Urinary bladder (tissue), 4 donors: ENCODE data around the gene TUBA3D. TPM values are rescaled to one million over a fixed set of nuclear protein-coding genes. Genes with fewer than 3 reads are reported as not detected.
"Not testable (repeated sequence)": the region's sequence is repeated elsewhere in the genome, so short reads cannot be mapped to it uniquely, and the experiment has no call there.

Experiments
- DNase-seq: peaks from one replicate; pipeline ENCODE4 v3.0.0-alpha.2; 2015; ENCODE audit errors: extremely low spot score
- H3K27ac ChIP-seq: one replicate; pipeline ENCODE4 v1.5.1; 2013; ENCODE audit warnings: low read depth, mild to moderate bottlenecking, moderate library complexity
- H3K36me3 ChIP-seq: one replicate; pipeline ENCODE4 v1.6.1; 2013; ENCODE audit warnings: mild to moderate bottlenecking, moderate library complexity; ENCODE audit not compliant: insufficient read depth
- H3K4me1 ChIP-seq: one replicate; pipeline ENCODE4 v1.6.1; 2013; ENCODE audit warnings: mild to moderate bottlenecking, moderate library complexity; ENCODE audit not compliant: insufficient read depth
- H3K4me3 ChIP-seq: one replicate; pipeline ENCODE4 v1.5.1; 2013; ENCODE audit warnings: low read depth, low read length
- WGBS: extraction: QIAGEN DNeasy Blood & Tissue Kit; methylation state at CpG from one replicate; pipeline ENCODE4 v1.1.7; 2013; 5-methylcytosine and 5-hydroxymethylcytosine counted together
- polyA plus RNA-seq: library from polyadenylated mRNA; stranded (reverse); fragments of 200-250 nt; gene quantifications from one replicate; pipeline ENCODE4 v1.2.3, GENCODE V29; 2013
- total RNA-seq: library from RNA; depleted of rRNA; stranded (reverse); fragments of >200 nt; gene quantifications from one replicate; pipeline ENCODE4 v1.2.3, GENCODE V29; 2014
- donor health status: healthy with polysubstance abuse.
- donor health status: healthy.

TUBA3D gene
- not detected for total RNA-seq
- not detected for polyA plus RNA-seq

GRCh38 chr2:131475831-131476230, at the start of gene TUBA3D:
TUBA3D (plus strand) TSS chr2:131476119; CDS start chr2:131476200, 81 bp downstream.
- H3K27ac ChIP-seq: no peak within 1 kb of the TSS
- no peak within 1 kb of the TSS for H3K4me3 ChIP-seq
- H3K4me1 ChIP-seq: no peaks in the 10 kb centered on the region
- 95% methylated on average over 27 of the region's 27 CpGs for WGBS
- H3K36me3 ChIP-seq: no peaks in the 10 kb centered on the region
- no peak for DNase-seq

- no peak overlapping the region for H3K4me3 ChIP-seq
- DNase-seq: no peak
- H3K4me1 ChIP-seq: no peaks in the 10 kb centered on the region
- no peak overlapping the region for H3K27ac ChIP-seq
- 62% methylated on average over 5 of the region's 5 CpGs for WGBS
- no peaks in the 10 kb centered on the region for H3K36me3 ChIP-seq
These were observed 49.2 kb upstream of the TUBA3D start for GRCh38 chr2:131426727-131427126.

- no peaks in the 10 kb centered on the region for H3K4me1 ChIP-seq
- H3K4me3 ChIP-seq: no peak overlapping the region
- H3K27ac ChIP-seq: no peak overlapping the region
- H3K36me3 ChIP-seq: no peaks in the 10 kb centered on the region
- DNase-seq: no peak
- WGBS: 34% methylated on average over 6 of the region's 6 CpGs
These were observed 44.6 kb upstream of the TUBA3D start for GRCh38 chr2:131431336-131431735.

DNA sequence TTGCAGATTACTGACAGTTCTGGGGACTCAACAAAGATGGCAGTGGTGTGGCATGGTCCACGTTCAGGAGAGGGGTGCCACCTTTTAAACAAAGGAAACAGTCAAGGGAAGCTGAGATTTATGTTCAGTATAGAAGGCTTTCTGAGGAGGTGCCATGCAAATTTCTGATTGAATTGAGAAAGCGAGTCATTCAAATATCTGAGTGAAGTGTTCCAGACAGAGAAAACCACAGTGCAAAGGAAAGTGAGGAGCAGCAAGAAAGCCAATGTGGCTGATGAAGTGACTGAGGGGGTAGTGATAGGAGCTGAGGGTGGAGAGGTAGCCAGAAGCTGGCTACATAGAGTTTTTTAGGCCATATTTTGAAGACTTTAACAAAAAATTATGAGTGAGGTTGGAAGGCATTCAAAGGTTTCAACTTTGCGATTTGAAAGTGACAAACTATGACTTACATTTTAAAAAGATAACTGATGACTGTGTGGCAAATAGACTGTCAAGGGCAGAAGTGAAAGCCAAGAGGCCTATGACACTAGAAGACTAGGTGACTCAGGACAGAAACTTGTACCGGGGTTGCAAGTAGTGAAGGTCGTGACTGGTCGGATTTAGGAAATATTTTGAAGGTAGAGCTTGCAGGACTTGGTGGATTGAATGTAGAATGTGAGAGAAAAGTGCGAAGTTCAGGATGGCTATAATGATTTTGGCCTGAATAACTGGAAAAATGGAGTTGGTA, 35.0 kb upstream of the TUBA3D start:
- WGBS: 68% methylated on average over 7 of the region's 7 CpGs
- H3K4me3 ChIP-seq, DNase-seq, H3K27ac ChIP-seq, H3K4me1 ChIP-seq, H3K36me3 ChIP-seq: not testable (repeated sequence)

DNA sequence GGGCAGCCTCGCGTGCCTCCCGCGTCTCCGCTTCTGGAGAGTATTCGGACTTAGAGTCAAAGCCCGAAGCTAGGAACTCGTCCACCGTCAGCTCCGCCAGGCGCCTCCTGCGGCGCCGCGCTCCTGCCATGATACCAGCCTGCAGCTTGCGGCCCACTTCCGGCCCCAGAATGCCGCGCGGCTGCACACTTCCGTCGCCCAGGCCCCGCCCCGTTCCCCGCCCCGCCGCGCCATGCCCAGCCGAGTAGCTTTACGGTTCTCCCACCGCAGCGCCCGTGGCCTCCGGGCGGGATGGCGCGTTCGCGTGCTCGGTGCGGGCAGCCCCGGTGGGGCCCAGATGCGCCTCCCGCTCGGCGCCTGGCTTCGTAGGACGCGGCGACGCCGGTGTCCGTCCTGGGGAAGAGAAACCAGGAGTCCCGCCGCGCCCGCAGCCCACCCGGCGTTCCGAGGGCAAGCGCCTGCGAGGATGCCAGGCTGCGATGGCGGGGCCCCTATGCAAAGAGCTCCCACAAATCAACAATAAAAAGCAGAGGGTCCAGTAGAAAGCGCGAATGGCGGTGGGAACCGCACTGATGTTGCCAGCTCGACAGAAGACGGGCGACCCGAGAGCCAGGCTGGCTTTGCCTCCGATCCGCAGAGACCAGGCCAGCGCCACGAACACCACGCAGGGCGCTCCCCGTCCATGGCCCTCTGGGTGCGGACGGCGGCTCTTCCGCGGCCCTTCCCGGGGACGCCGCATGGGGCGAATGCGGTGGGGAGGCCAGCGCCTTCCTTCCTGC, 31.0 kb upstream of the TUBA3D start:
- not testable (repeated sequence) for H3K4me3 ChIP-seq, H3K4me1 ChIP-seq, DNase-seq, H3K36me3 ChIP-seq, H3K27ac ChIP-seq
- WGBS: 85% methylated on average over 77 of the region's 90 CpGs

DNA sequence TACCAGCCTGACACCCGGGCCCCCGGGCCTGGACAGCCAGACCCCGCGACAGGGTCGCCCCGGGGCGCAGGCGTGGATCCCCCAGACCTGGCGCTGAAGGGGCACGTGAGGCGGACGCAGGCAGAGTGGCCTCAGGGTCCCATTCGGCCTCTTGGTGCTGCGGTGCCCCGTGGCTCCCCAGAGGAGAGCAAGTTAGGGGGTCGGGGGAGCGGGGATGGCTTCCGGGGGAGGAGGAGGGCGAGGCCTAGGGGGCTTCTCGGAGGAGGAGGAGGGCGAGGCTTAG, 30.5 kb upstream of the TUBA3D start:
- H3K36me3 ChIP-seq, H3K4me3 ChIP-seq, DNase-seq, H3K4me1 ChIP-seq, H3K27ac ChIP-seq: not testable (repeated sequence)
- WGBS: 96% methylated on average over 21 of the region's 21 CpGs

DNA sequence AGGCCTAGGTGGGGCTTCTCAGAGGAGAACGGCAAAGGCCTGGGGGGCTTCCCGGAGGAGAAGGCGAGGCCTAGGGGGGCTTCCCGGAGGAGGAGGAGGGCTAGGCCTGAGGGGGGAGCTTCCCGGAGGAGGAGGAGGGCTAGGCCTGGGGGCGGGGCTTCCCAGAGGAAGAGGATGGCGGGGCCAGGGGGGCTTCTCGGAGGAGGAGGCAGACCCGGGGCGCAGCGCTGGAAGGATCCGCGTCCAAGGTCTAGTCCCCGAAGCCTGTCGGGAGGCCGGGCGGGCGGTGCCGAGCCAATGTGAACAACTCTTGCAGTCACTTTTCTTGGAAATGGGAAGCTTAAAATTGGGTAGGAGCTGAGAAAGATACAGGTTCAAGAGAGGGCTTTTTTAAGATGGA, 30.0 kb upstream of the TUBA3D start:
- Histone ChIP-seq H3K4me3 (no peak overlapping the region), H3K4me1 (no peaks in the 10 kb centered on the region), H3K27ac (no peak overlapping the region), H3K36me3 (no peaks in the 10 kb centered on the region)
- no peak for DNase-seq
- 90% methylated on average over 19 of the region's 19 CpGs for WGBS

DNA sequence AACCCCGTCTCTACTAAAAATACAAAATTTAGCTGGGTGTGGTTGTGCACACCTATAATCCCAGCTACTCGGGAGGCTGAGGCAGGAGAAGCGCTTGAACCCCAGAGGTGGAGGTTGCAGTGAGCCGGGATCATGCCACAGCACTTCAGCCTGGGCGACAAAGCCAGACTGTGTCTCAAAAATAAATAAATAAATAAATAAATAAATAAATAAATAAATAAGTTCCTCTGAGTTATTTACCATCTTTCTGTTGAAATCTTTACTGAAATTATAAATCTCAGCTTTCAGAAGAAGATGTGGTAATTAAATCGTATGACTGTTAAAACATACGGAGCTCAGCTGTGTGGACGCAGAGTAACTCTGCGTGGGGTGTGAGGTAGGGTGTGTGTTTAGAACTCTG, 27.9 kb upstream of the TUBA3D start:
- not testable (repeated sequence) for H3K4me3 ChIP-seq, H3K27ac ChIP-seq, DNase-seq, H3K4me1 ChIP-seq, H3K36me3 ChIP-seq
- WGBS: 47% methylated on average over 4 of the region's 9 CpGs

GRCh38 chr2:131451265-131451949, 24.5 kb upstream of the TUBA3D start:
- not testable (repeated sequence) for H3K4me1 ChIP-seq, H3K36me3 ChIP-seq, H3K4me3 ChIP-seq, DNase-seq, H3K27ac ChIP-seq
- WGBS: 59% methylated on average over 7 of the region's 10 CpGs

DNA sequence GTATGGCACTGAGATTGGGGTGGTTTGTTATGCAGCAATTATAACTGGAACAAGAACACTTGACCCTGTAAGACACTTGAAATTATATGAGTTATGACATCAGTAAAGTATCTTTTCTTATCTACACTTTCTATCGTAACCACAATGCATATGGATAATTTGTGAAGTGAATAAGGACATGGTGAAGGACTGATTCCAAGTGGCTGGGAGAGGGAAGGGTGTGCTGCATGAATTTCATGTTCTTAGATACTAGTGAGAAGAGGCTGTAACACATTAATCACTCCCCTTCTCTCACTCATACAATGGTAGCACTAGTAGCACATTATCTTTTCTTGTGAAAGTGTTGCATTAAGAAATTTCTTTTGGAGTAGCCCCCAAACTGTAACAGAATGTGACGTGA, 21.0 kb upstream of the TUBA3D start:
- H3K4me3 ChIP-seq, H3K27ac ChIP-seq, DNase-seq, H3K4me1 ChIP-seq, H3K36me3 ChIP-seq: not testable (repeated sequence)
- WGBS: 21% methylated on average over 1 of the region's 2 CpGs

GRCh38 chr2:131467722-131468121, 8.2 kb upstream of the TUBA3D start:
- H3K27ac ChIP-seq, DNase-seq, H3K4me1 ChIP-seq, H3K36me3 ChIP-seq, H3K4me3 ChIP-seq: not testable (repeated sequence)
- 87% methylated on average over 10 of the region's 10 CpGs for WGBS

DNA sequence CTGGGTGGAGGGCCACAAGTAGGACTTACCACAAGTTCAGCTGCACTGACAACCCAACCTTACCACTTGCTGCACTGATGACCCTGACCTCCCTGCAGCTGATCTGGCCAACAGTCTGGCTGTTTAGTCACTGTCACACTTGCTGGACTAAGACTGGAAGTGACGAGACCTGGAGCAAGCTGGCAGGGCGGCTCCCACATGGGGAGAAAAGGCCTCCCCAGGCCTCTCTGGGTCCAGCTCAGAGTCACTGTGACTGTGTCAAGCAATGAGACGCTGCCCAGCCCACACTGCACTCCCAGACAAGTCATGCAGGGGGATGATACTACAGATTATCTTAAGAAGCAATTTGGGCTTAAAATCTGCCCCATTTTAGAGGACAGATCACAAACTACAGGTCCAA, 5.0 kb upstream of the TUBA3D start:
- 88% methylated on average over 3 of the region's 3 CpGs for WGBS
- not testable (repeated sequence) for H3K4me1 ChIP-seq, H3K36me3 ChIP-seq, H3K27ac ChIP-seq, DNase-seq, H3K4me3 ChIP-seq

DNA sequence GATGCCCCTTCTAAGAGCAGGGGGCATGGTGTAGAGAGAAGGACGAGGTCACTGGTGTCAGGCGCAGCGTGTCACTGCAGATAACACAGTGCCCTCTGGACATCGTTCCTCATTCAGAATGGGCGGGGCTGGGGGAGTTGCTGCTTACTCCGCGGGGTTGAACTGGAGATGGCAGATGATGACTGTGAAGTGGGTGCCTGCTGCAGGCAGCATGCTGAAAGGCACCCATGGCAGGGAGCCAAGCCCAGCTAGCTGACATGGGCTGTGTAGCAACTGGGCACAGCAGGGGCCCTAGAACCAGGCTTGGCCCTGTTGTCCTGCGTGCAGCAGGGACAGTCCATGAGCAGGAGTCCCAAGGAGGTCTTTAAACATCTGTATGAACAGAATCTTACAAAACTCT, 4.3 kb upstream of the TUBA3D start:
- H3K4me1 ChIP-seq, H3K4me3 ChIP-seq, H3K36me3 ChIP-seq, H3K27ac ChIP-seq, DNase-seq: not testable (repeated sequence)
- WGBS: 72% methylated on average over 7 of the region's 8 CpGs

DNA sequence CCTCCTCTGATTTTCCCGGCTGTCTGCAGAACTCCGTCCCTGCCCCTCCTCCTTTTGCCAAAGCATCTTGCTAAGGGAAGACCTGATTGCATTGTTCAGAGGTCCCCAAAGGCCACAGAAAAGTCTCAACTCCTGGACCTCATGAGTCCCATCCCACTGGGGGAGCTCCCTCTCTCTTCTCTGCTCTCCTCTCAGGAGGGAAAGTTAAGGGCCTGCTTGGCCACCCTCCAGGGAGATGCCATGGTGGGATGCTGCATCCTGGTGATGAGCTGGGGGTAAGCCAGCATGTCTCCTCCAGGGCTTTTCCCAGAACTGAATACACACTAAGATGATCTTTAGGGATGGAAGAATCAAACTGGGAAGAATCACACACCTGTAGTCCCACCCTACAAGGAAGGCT, 2.7 kb upstream of the TUBA3D start:
- not testable (repeated sequence) for H3K4me1 ChIP-seq, H3K4me3 ChIP-seq, H3K36me3 ChIP-seq, DNase-seq, H3K27ac ChIP-seq
- WGBS: 90% methylated on average over 2 of the region's 2 CpGs
